Right lobe of liver (tissue), 4 donors: ENCODE measurements around the gene CEP112.

Source experiments
- POLR2A ChIP-seq: fragments of 450-650 bp; IDR thresholded peaks from one replicate; pipeline ENCODE4 v1.6.1; 2017; ENCODE audit warnings: antibody characterized with exemption, mild to moderate bottlenecking
- TF ChIP-seq, protein P1 (sequence below), 4 donors: fragments of 200-600 bp in 3 of 4; fragments of 450-650 bp in 1 of 4; IDR thresholded peaks; one replicate each; pipeline versions ENCODE4 v1.5.1 to v1.8.0; 2016 to 2022; ENCODE audit warnings: antibody characterized with exemption in 4 of 4, mild to moderate bottlenecking in 2 of 4
- donor health status: DM: no; HTN: no; CAD: no.
- donor health status: DM: no; HTN: no; CAD: no.
- donor health status: DM: no; HTN: yes; CAD: no.

DNA sequence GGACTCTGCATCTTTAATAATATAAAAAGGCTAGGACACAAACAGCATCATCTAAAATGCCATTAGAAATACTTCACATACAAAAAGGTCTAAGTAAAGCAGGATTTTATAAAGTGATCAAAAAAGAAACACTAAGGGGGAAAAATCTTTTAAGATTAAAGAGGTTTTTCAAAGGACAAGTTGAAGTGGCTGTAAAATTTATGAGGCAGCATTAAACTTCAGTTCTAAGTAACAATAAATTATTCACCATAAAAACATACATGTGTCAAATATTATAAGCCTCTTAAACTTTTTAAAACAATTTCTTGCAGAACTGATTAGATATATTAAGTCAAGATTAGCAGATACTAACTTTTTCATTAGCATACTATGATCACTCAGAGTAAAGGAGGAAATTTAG is 20.8 kb downstream of the CEP112 start:
- TF ChIP-seq, protein P1, sequence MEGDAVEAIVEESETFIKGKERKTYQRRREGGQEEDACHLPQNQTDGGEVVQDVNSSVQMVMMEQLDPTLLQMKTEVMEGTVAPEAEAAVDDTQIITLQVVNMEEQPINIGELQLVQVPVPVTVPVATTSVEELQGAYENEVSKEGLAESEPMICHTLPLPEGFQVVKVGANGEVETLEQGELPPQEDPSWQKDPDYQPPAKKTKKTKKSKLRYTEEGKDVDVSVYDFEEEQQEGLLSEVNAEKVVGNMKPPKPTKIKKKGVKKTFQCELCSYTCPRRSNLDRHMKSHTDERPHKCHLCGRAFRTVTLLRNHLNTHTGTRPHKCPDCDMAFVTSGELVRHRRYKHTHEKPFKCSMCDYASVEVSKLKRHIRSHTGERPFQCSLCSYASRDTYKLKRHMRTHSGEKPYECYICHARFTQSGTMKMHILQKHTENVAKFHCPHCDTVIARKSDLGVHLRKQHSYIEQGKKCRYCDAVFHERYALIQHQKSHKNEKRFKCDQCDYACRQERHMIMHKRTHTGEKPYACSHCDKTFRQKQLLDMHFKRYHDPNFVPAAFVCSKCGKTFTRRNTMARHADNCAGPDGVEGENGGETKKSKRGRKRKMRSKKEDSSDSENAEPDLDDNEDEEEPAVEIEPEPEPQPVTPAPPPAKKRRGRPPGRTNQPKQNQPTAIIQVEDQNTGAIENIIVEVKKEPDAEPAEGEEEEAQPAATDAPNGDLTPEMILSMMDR (IDR thresholded peaks at IDR 0.05) = no peak
- no peak for TF ChIP-seq POLR2A
